Esophagus muscularis mucosa (tissue), 4 donors: ENCODE results near the gene ZNF487.

Source experiments
- CTCF ChIP-seq, 3 experiments: fragments of 200-600 bp in 2 of 3; fragments of 450-650 bp in 1 of 3; sonication (generic) in 2 of 3; IDR thresholded peaks; one replicate each; pipeline ENCODE4 v1.5.1; 2017 to 2019; ENCODE audit warnings: antibody characterized with exemption in 3 of 3, mild to moderate bottlenecking in 2 of 3, moderate library complexity in 1 of 3
- EP300 ChIP-seq: sonication (generic); formaldehyde crosslinking; IDR thresholded peaks from one replicate; pipeline ENCODE4 v1.6.1; 2017; ENCODE audit warnings: antibody characterized with exemption
- POLR2A ChIP-seq: fragments of 450-650 bp; IDR thresholded peaks from one replicate; pipeline ENCODE4 v1.6.1; 2017; ENCODE audit warnings: antibody characterized with exemption, moderate library complexity, mild to moderate bottlenecking, low read depth
- POLR2AphosphoS5 ChIP-seq, 2 donors: sonication (generic); formaldehyde crosslinking; IDR thresholded peaks; one replicate each; pipeline ENCODE4 v1.6.1; 2017; ENCODE audit warnings: antibody characterized with exemption in 2 of 2

GRCh38 chr10:43402880-43403452 is 33.9 kb upstream of the ZNF487 start:
- no peak for TF ChIP-seq CTCF (IDR thresholded peaks at IDR 0.05)
- TF ChIP-seq EP300, result no peak
- TF ChIP-seq POLR2AphosphoS5 (IDR thresholded peaks at IDR 0.05), result no peak
- no peak for TF ChIP-seq POLR2A
